A673 (cell line): ENCODE results near the gene DIS3L2.

ENCODE experiments used
- CTCF ChIP-seq: fragments of 300-800, 200-600 bp; sonication (generic); conservative IDR thresholded peaks from 2 replicates; pipeline ENCODE4 v1.5.1; 2017; ENCODE audit warnings: low read depth, mild to moderate bottlenecking, antibody characterized with exemption, low read length, moderate library complexity, mixed read lengths
- EZH2 ChIP-seq: fragments of 200-600 bp; sonication (generic); IDR thresholded peaks from 2 replicates; pipeline ENCODE4 v1.6.1; 2017; ENCODE audit warnings: borderline replicate concordance, low read depth, mild to moderate bottlenecking, mixed read lengths, antibody characterized with exemption, low read length; ENCODE audit not compliant: poor library complexity, severe bottlenecking

DNA sequence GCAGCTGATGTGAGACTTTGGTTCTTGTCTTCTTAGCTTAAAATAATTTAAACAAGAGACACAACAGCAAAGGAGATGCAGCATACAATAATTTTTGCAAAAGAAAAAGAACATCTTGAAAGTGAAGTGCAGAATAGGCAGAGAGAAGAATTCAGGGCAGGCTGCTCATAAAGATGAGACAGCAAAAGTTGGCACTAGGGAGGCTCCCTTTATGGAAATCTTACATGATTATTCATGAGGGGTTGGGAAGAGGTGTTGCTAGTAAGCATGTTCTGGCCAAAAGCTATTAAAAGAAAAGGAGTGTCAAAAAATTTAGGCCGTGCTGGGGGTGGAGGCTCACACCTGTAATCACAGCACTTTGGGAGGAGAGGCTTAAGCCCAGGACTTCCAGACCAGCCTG lies 412.8 kb downstream of the DIS3L2 start:
- no peak for TF ChIP-seq CTCF
- TF ChIP-seq EZH2: no peak
